ENCODE results near the gene STRN4. TPM values are rescaled to one million over a fixed set of nuclear protein-coding genes. Genes with fewer than 3 reads are reported as not detected.

STRN4 gene
- total and polyA plus RNA-seq, 9 of the 15 experiments (the other 6 are each of a cell fraction or from before 2014, with no cell fraction given), result 0.62 to 83.7 (median 36.9) TPM

DNA sequence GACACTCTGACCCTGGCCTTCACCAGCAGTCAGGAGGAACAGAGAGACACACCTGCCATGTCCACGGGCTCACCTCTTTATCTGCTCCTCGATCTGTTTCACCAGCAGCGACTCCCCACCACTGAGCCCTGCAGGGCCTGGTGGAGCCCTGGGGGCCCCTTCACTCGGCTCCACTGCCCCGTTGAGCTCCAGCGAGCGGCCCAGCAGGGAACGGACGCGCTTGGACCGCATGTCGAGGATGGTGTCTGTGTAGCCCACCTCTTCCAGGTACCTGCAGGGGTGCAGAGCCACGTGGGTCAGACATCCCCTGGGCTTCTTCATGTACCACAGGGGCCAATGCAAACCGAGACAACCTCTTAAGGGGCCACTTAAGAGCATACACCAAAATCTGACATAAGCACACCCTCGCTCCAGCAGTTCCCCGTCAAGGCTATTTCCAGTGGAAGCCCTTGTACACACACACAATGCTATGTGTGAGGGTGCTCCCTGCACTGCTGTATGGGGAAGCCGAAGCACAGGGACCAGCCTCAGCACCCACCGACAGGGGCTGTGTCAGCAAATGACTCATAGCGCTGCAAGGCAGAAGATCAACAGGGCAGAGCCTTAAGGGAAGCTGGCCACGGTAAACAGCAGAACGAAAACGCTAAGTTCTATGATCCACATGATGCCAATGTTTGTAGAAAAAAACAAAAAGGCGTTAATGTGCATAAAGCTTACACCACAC, 13.1 kb downstream of the STRN4 start:
- H3K4me3 ChIP-seq, result no peak overlapping the region
- H3K4me1 ChIP-seq (replicated peaks in 1 of 2; ENCODE audit: control insufficient read depth in 2 of 2, insufficient read depth in 2 of 2, low read length in 2 of 2), result peaks cover 48 to 76% of the 10 kb centered on the region in 2 experiments
- 81% methylated on average over 20 of the region's 23 CpGs for WGBS (ENCODE audit: insufficient coverage, low coverage, missing lambda C conversion rate)
- POLR2A ChIA-PET, result interaction anchor here (0.6 to 1.2 kb wide), 3 partner anchors 18 to 92 kb away, joined by 3 read pairs; no protein-coding TSS in a partner anchor
- FAIRE-seq (no peak), DNase-seq (ENCODE audit: extremely low read depth in 1 of 4, low spot score in 3 of 4) (no peak), ATAC-seq (no peak)
- in situ Hi-C loops (cut with MboI) (no loop called here), intact Hi-C loops (cut with micrococcal nuclease) (no loop called here)
- TF ChIP-seq XRCC4 (IDR thresholded peaks at IDR 0.05; ENCODE audit: extremely low read depth, insufficient read depth, insufficient read length), result no peak
- peak; percentile 81 for TF ChIP-seq ZBTB33 (CRISPR knock-in tag; IDR thresholded peaks at IDR 0.05)
- no peak for TF ChIP-seq ZFP1 (CRISPR knock-in tag; IDR thresholded peaks at IDR 0.05)
- TF ChIP-seq JUND (IDR thresholded peaks at IDR 0.05; ENCODE audit: borderline replicate concordance, low read depth, low read length), result 0 out of 2 replicates have a peak, but pooled peaks have one; percentile 36
- TF ChIP-seq JUND (tag; IDR thresholded peaks at IDR 0.05; ENCODE audit: borderline replicate concordance, low read depth, low read length), result no peak
- TF ChIP-seq, protein P1, sequence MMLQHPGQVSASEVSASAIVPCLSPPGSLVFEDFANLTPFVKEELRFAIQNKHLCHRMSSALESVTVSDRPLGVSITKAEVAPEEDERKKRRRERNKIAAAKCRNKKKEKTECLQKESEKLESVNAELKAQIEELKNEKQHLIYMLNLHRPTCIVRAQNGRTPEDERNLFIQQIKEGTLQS (IDR thresholded peaks at IDR 0.05), result peak; percentile 56
- TF ChIP-seq, protein P1 (CRISPR knock-in tag; conservative IDR thresholded peaks at IDR 0.05), result no peak
- TF ChIP-seq ZNF316 (IDR thresholded peaks at IDR 0.05), result 0 out of 2 replicates have a peak, but pooled peaks have one; percentile 13
- peak; percentile 48 for TF ChIP-seq FOSL1 (tag; conservative IDR thresholded peaks at IDR 0.05)
- TF ChIP-seq JUN (IDR thresholded peaks at IDR 0.05; ENCODE audit: borderline replicate concordance, low read depth, low read length), result 0 out of 2 replicates have a peak, but pooled peaks have one; percentile 13
- TF ChIP-seq JUN (CRISPR knock-in tag; IDR thresholded peaks at IDR 0.05; ENCODE audit: borderline replicate concordance), result no peak
- 0 out of 2 replicates have a peak, but pooled peaks have one; percentile 21 for TF ChIP-seq POLR2G (IDR thresholded peaks at IDR 0.05; ENCODE audit: low read depth, low read length)
- no peak overlapping the region for H3K27ac ChIP-seq (ENCODE audit: extremely low read depth, low read depth, low read length)
- peaks cover 12% of the 10 kb centered on the region for H3K9me1 ChIP-seq (ENCODE audit: control insufficient read depth, insufficient read depth, low read length)
- no peak overlapping the region for H2AFZ ChIP-seq (ENCODE audit: low read depth, low read length)
- peak overlapping the region in 1 of 2 experiments; percentile 58; a peak in 1 of 4 replicates for H3K9ac ChIP-seq (ENCODE audit: insufficient read depth in 1 of 2, low read depth in 2 of 2, low read length in 2 of 2)
- CTCF ChIA-PET (ENCODE audit: low intra/inter-chr PET ratio), result no interaction called here
- no peaks in the 10 kb centered on the region for H3K9me3 ChIP-seq (replicated peaks; ENCODE audit: control insufficient read depth, insufficient read depth, low read depth, low read length)
- peaks cover 53% of the 10 kb centered on the region for H4K20me1 ChIP-seq (replicated peaks; ENCODE audit: control insufficient read depth, insufficient read depth, low read length)
- no TSS peak for BruUV-seq (replicated peaks)
- no peak overlapping the region for H3K4me2 ChIP-seq (ENCODE audit: insufficient read depth, low read length)
- no peaks in the 10 kb centered on the region for H3K27me3 ChIP-seq (ENCODE audit: control insufficient read depth in 2 of 2, insufficient read depth in 2 of 2, low read length in 2 of 2)
- H3K79me2 ChIP-seq (ENCODE audit: control insufficient read depth, insufficient read depth, low read length), result peaks cover 68% of the 10 kb centered on the region
- H3K36me3 ChIP-seq (ENCODE audit: control insufficient read depth, insufficient read depth, low read length), result peaks cover 86% of the 10 kb centered on the region
